NCI-H526 (cell line): Measurements from ENCODE around the gene C11orf21.

ENCODE experiments used
- DNase-seq, 2 experiments: peaks; one replicate each; lab custom pipeline; 2025; lab: John Stamatoyannopoulos, UW

Gene C11orf21

GRCh38 chr11:2320568-2321310 lies 19.0 kb upstream of the C11orf21 start:
- DNase-seq, result no peak

GRCh38 chr11:2319791-2320472 lies 18.2 kb upstream of the C11orf21 start:
- no peak for DNase-seq

- DNase-seq, result no peak
Measured at GRCh38 chr11:2318707-2319106, 17.0 kb upstream of the C11orf21 start.

- no peak for DNase-seq
Measured at GRCh38 chr11:2318123-2318522, 16.4 kb upstream of the C11orf21 start.

- no peak for DNase-seq
Measured at GRCh38 chr11:2317354-2318050, 15.8 kb upstream of the C11orf21 start.

GRCh38 chr11:2316963-2317244 lies 15.2 kb upstream of the C11orf21 start:
- no peak for DNase-seq

- no peak for DNase-seq
Measured at GRCh38 chr11:2316169-2316962, 14.6 kb upstream of the C11orf21 start.

- DNase-seq, result no peak
Measured at GRCh38 chr11:2315395-2316168, 13.9 kb upstream of the C11orf21 start.

- no peak for DNase-seq
Measured at GRCh38 chr11:2314525-2315394, 13.0 kb upstream of the C11orf21 start.

GRCh38 chr11:2314136-2314524 lies 12.4 kb upstream of the C11orf21 start:
- no peak for DNase-seq

GRCh38 chr11:2313051-2313951 lies 11.6 kb upstream of the C11orf21 start:
- no peak for DNase-seq

- DNase-seq, result no peak
Measured at GRCh38 chr11:2312232-2313042, 10.7 kb upstream of the C11orf21 start.

- DNase-seq, result peak in 1 of 2 experiments; percentile 41
Measured at GRCh38 chr11:2311353-2312133, 9.8 kb upstream of the C11orf21 start.

GRCh38 chr11:2310786-2311352 lies 9.2 kb upstream of the C11orf21 start:
- no peak for DNase-seq

GRCh38 chr11:2310073-2310785 lies 8.5 kb upstream of the C11orf21 start:
- no peak for DNase-seq

- DNase-seq, result no peak
Measured at GRCh38 chr11:2309251-2310072, 7.7 kb upstream of the C11orf21 start.
